Subcutaneous abdominal adipose tissue (tissue), 5 donors: ENCODE measurements around the gene ECE2.

ENCODE experiments used
- H3K27ac ChIP-seq: one replicate; pipeline ENCODE4 v1.7.0; 2013; ENCODE audit warnings: low read depth, mild to moderate bottlenecking, inconsistent platforms, low read length, moderate library complexity
- H3K27me3 ChIP-seq, 5 donors: one replicate each; pipeline ENCODE4 v1.7.0; 2013; ENCODE audit warnings: low read length in 5 of 5, inconsistent platforms in 1 of 5; ENCODE audit not compliant: control insufficient read depth in 5 of 5, insufficient read depth in 4 of 5
- H3K36me3 ChIP-seq, 5 donors: one replicate each; pipeline ENCODE4 v1.7.0; 2013; ENCODE audit warnings: low read length in 5 of 5; ENCODE audit not compliant: control insufficient read depth in 5 of 5, insufficient read depth in 5 of 5
- H3K4me1 ChIP-seq, 5 donors: one replicate each; pipeline ENCODE4 v1.7.0; 2013; ENCODE audit warnings: low read length in 5 of 5, mild to moderate bottlenecking in 3 of 5, moderate library complexity in 1 of 5; ENCODE audit not compliant: control insufficient read depth in 5 of 5, insufficient read depth in 5 of 5
- H3K4me3 ChIP-seq, 5 donors: one replicate each; pipeline ENCODE4 v1.7.0; 2013; ENCODE audit warnings: low read length in 5 of 5, low read depth in 1 of 5
- H3K9ac ChIP-seq, 5 donors: one replicate each; pipeline ENCODE4 v1.7.0; 2013; ENCODE audit warnings: low read length in 5 of 5, mild to moderate bottlenecking in 4 of 5, moderate library complexity in 3 of 5
- H3K9me3 ChIP-seq, 5 donors: one replicate each; pipeline ENCODE4 v1.7.0; 2013; ENCODE audit warnings: low read length in 5 of 5; ENCODE audit not compliant: control insufficient read depth in 5 of 5
- donor health status: healthy.
- donor health status: healthy.
- donor health status: healthy.
- donor health status: healthy.
- donor health status: healthy.

Gene ECE2

DNA sequence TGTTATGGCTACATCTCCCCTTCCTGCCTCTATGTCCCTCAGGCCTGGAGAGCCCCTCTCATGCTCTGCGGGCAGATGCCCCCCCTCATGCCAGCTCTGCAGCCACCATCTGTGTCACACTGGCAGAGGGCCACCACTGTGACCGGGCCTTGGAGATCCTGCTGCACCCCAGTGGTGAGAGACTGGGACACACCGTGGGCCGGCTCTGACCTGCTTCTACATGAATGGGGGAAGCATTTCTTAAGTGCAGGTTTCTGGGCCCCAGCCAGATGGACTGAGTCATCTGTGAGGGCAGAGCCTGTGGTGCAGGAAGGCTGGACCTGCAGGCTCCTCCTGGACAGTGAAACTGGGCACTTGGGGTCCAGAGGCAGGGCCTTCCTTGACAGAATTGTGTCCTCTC lies 41.6 kb upstream of the ECE2 start:
- H3K4me3 ChIP-seq = no peak overlapping the region
- H3K9ac ChIP-seq = no peak overlapping the region
- H3K27me3 ChIP-seq = peaks cover 26 to 56% (median 50%) of the 10 kb centered on the region in 5 donors
- peaks cover 0 to 17% (median 12%) of the 10 kb centered on the region in 5 donors for H3K4me1 ChIP-seq
- H3K27ac ChIP-seq = no peak overlapping the region
- H3K9me3 ChIP-seq = no peaks in the 10 kb centered on the region
- no peaks in the 10 kb centered on the region for H3K36me3 ChIP-seq

DNA sequence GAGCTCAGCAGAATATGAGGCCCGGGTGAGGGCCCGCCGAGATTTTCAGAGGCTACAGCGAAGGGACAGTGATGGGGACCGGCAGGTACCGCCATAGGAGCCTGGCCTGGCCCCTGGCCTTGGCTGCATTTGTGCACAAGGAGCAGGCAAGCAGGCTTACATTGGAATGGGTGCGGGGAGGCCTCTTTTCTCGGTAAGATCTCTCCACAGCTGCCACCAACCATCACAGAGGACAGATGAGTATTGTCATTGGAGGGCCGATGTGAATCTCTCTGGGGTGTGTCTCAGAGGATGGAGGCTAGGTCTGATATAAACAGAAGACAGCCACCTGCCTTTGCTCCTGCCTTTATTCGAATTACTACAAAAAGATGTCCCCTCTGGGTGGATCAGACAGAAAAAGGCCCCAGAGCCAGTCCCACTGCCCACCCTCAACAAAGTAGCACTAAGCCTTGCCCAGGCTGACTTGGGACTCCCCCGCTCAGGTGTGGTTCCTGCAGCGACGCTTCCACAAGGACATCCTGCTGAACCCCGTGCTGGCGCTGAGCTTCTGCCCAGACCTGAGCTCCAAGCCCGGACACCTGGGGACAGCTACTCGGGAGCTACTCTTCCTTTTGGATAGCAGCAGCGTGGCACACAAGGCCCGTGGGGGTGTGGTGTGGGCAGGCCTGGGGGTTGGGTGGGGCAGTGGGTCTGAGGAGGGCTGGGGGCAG lies 41.0 kb upstream of the ECE2 start:
- no peaks in the 10 kb centered on the region for H3K36me3 ChIP-seq
- H3K4me1 ChIP-seq = peaks cover 0 to 11% (median 6%) of the 10 kb centered on the region in 5 donors
- H3K4me3 ChIP-seq = no peak overlapping the region
- H3K9me3 ChIP-seq = no peaks in the 10 kb centered on the region
- no peak overlapping the region for H3K9ac ChIP-seq
- H3K27me3 ChIP-seq = peaks cover 22 to 52% (median 45%) of the 10 kb centered on the region in 5 donors
- H3K27ac ChIP-seq = no peak overlapping the region

DNA sequence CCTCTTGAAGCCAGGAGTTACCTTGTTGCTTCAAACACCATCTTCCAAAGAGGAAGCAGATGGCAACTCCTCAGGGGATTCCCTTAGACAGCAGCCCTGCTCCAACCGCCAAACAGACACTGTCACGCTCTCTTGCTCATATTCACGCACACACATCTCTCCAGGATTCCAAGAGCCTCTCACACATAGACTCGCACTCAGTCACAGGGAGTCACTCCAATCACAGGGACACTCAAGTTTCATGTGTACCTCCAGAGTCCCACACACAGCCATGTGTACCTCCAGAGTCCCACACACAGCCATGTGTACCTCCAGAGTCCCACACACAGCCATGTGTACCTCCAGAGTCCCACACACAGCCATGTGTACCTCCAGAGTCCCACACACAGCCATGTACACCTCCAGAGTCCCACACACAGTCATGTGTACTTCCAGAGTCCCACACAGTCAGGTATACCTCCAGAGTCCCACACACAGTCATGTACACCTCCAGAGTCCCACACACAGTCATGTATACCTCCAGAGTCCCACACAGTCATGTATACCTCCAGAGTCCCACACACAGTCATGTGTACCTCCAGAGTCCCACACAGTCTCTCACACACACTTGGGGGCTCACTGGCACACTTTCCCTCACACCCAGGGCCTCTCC lies 40.3 kb upstream of the ECE2 start:
- H3K9ac ChIP-seq = no peak overlapping the region
- H3K4me1 ChIP-seq = peaks cover 0 to 5% (median 0%) of the 10 kb centered on the region in 5 donors
- H3K27me3 ChIP-seq = peaks cover 16 to 46% (median 39%) of the 10 kb centered on the region in 5 donors
- H3K9me3 ChIP-seq = no peaks in the 10 kb centered on the region
- no peaks in the 10 kb centered on the region for H3K36me3 ChIP-seq
- no peak overlapping the region for H3K4me3 ChIP-seq
- no peak overlapping the region for H3K27ac ChIP-seq

DNA sequence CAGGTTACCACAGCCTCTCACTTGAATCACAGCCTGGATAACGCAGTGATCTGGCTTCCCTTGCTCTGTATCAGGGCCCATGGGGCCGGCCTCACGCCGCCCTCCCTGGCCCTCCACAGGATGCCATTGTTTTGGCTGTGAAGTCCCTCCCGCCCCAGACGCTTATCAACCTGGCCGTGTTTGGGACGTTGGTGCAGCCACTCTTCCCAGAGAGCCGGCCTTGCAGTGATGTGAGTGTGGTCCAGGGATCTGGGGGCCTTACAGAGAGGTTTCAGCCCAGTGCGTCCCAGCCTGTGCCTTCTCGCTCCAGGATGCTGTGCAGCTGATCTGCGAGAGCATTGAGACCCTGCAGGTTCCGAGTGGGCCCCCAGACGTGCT lies 39.8 kb upstream of the ECE2 start:
- H3K9ac ChIP-seq = no peak overlapping the region
- peaks cover 0 to under 1% (median 0%) of the 10 kb centered on the region in 5 donors for H3K4me1 ChIP-seq
- H3K4me3 ChIP-seq = no peak overlapping the region
- H3K27ac ChIP-seq = no peak overlapping the region
- H3K27me3 ChIP-seq = peaks cover 11 to 41% (median 33%) of the 10 kb centered on the region in 5 donors
- H3K9me3 ChIP-seq = no peaks in the 10 kb centered on the region
- H3K36me3 ChIP-seq = no peaks in the 10 kb centered on the region

DNA sequence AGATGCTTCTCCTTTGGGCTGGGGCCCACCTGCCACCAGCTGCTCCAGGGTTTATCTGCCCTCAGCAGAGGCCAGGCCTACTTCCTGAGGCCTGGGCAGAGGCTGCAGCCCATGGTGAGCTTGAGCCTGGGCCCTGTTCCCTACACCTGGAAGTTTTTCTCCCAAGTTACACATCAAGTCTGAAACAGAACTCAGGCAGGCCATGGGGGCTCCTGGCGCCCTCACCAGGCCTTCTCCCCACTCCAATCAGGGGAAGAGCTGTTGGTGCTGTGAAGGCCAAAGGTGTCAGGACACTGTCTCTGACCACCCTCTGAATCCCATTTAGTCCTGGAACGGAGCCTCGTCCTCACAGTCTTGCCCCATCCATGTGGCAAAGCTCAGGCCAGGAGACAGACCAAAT lies 39.2 kb upstream of the ECE2 start:
- Histone ChIP-seq H3K4me3 (no peak overlapping the region), H3K27ac (no peak overlapping the region), H3K9ac (no peak overlapping the region), H3K36me3 (no peaks in the 10 kb centered on the region), H3K9me3 (no peaks in the 10 kb centered on the region), H3K4me1 (peaks cover 0 to 5% (median 3%) of the 10 kb centered on the region in 5 donors), H3K27me3 (peaks cover 6 to 35% (median 27%) of the 10 kb centered on the region in 5 donors)

DNA sequence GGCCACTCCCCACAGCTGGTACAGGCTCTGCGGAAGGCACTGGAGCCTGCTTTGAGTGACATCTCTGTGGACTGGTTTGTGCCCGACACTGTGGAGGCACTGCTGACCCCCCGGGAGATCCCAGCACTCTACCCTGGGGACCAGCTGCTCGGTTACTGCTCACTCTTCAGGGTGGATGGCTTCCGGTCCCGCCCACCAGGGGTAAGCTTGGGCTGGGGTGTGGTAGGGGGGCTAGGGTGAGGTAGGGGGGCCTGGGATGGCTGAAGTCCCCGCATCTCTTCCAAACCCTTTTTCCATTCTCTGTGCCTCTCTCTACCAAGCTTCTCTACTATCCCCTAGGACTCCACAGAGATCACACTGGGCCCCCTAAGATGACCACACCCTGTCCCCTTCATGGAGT lies 38.6 kb upstream of the ECE2 start:
- H3K9ac ChIP-seq = no peak overlapping the region
- H3K36me3 ChIP-seq = peaks cover 0 to 5% (median 2%) of the 10 kb centered on the region in 5 donors
- no peak overlapping the region for H3K4me3 ChIP-seq
- H3K4me1 ChIP-seq = peaks cover 0 to 9% (median 3%) of the 10 kb centered on the region in 5 donors
- H3K9me3 ChIP-seq = no peaks in the 10 kb centered on the region
- no peak overlapping the region for H3K27ac ChIP-seq
- peaks cover 3 to 29% (median 22%) of the 10 kb centered on the region in 5 donors for H3K27me3 ChIP-seq

DNA sequence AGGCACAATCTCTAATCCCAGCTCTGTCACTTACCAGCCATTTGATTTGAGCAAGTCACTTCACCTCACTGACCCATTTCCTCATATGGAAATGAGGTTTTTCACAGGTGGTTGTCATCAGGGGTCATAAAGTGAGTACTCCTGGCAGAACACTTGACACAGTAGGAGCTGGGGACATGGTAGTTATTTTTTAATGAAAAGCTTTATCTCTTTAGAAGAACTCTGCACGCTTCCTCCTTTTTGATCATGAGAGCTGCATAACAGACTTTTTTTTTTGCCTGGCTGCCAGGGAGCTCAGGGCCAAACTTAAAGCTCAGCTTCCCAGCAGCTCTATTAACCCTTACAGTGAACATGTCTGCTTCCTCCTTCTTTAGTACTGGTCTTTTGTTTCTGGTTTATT lies 38.0 kb upstream of the ECE2 start:
- no peak overlapping the region for H3K27ac ChIP-seq
- peaks cover 3 to 25% (median 17%) of the 10 kb centered on the region in 5 donors for H3K27me3 ChIP-seq
- no peak overlapping the region for H3K4me3 ChIP-seq
- H3K9me3 ChIP-seq = no peaks in the 10 kb centered on the region
- H3K9ac ChIP-seq = no peak overlapping the region
- peaks cover 0 to 9% (median 3%) of the 10 kb centered on the region in 5 donors for H3K4me1 ChIP-seq
- H3K36me3 ChIP-seq = peaks cover 0 to 11% (median 8%) of the 10 kb centered on the region in 5 donors

DNA sequence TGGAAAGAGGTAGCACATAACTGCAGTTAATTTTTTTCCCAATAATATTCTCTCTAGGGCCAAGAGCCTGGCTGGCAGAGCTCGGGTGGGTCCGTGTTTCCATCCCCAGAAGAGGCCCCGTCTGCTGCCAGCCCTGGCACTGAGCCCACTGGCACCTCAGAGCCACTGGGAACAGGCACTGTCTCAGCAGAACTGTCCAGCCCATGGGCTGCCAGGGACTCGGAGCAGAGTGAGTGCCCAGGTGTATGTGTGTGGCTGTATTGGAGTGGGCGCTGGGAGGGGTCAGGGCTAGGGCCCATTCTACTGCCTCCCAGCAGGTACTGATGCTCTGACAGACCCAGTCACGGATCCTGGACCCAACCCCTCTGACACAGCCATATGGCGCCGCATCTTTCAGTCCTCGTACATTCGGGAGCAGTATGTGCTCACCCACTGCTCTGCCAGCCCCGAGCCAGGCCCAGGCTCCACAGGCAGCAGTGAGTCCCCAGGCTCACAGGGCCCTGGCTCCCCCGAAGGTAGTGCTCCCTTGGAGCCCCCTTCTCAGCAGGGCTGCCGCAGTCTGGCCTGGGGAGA lies 37.5 kb upstream of the ECE2 start:
- H3K36me3 ChIP-seq = peaks cover 3 to 16% (median 13%) of the 10 kb centered on the region in 5 donors
- H3K4me1 ChIP-seq = peaks cover 0 to 9% (median 3%) of the 10 kb centered on the region in 5 donors
- no peak overlapping the region for H3K27ac ChIP-seq
- H3K9me3 ChIP-seq = no peaks in the 10 kb centered on the region
- no peak overlapping the region for H3K4me3 ChIP-seq
- H3K9ac ChIP-seq = no peak overlapping the region
- peaks cover 3 to 19% (median 17%) of the 10 kb centered on the region in 5 donors for H3K27me3 ChIP-seq

DNA sequence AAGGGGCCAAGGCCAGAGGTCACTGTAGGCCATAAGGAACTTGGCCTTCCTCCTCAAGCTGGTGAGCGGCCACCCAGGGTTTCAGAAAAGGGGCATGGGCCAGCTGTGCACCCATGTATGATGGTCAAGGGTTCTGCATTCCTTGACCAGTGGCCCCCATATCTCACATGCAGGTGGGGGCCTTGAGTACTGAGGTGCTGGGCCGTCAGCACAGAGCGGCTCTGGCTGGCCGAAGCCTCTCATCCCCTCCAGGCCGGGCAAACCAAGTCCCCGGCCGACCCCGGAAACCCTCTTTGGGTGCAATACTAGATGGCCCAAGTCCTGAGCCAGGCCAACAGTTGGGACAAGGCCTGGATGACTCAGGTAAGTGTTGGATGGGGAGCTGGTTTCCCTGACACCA lies 36.6 kb upstream of the ECE2 start:
- H3K9ac ChIP-seq = no peak overlapping the region
- peaks cover 3 to 13% (median 11%) of the 10 kb centered on the region in 5 donors for H3K27me3 ChIP-seq
- peaks cover 0 to 9% (median 3%) of the 10 kb centered on the region in 5 donors for H3K4me1 ChIP-seq
- no peak overlapping the region for H3K4me3 ChIP-seq
- no peak overlapping the region for H3K27ac ChIP-seq
- peaks cover 3 to 25% (median 22%) of the 10 kb centered on the region in 5 donors for H3K36me3 ChIP-seq
- no peaks in the 10 kb centered on the region for H3K9me3 ChIP-seq

DNA sequence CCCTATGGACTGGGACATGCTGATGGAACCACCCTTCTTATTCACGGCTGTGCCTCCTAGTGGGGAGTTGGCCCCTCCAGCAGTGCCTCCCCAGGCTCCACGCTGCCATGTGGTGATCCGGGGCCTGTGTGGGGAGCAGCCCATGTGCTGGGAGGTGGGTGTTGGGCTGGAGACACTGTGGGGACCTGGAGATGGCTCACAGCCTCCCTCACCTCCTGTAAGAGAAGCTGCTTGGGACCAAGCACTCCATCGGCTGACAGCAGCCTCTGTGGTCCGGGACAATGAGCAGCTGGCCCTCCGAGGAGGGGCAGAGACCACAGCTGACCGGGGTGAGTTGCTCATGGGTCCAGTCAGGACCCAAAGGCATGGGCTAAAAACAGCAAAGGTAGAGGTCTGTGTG lies 36.1 kb upstream of the ECE2 start:
- H3K27me3 ChIP-seq = peaks cover 3 to 8% (median 7%) of the 10 kb centered on the region in 5 donors
- peaks cover 0 to 9% (median 3%) of the 10 kb centered on the region in 5 donors for H3K4me1 ChIP-seq
- no peaks in the 10 kb centered on the region for H3K9me3 ChIP-seq
- H3K36me3 ChIP-seq = peaks cover 3 to 30% (median 27%) of the 10 kb centered on the region in 5 donors
- no peak overlapping the region for H3K4me3 ChIP-seq
- H3K9ac ChIP-seq = no peak overlapping the region
- no peak overlapping the region for H3K27ac ChIP-seq
